K562 (cell line): ENCODE measurements around the gene RBMX. TPM values are rescaled to one million over a fixed set of nuclear protein-coding genes. Genes with fewer than 3 reads are reported as not detected.

Experiments
- AFF4 ChIP-seq: sonication (generic); formaldehyde crosslinking; IDR thresholded peaks from 2 replicates; pipeline ENCODE4 v1.8.0; 2023; ENCODE audit warnings: mild to moderate bottlenecking, missing genetic modification reagents
- CBX5 ChIP-seq: IDR thresholded peaks from 2 replicates; pipeline ENCODE4 v1.6.1; 2014; ENCODE audit warnings: low read depth, borderline replicate concordance
- GATAD2A ChIP-seq: fragments of 450-650 bp; IDR thresholded peaks from 2 replicates; pipeline ENCODE4 v1.6.1; 2017
- HNRNPK ChIP-seq: fragments of 200-400 bp; formaldehyde crosslinking; IDR thresholded peaks from one replicate; pipeline ENCODE4 v1.6.1; 2018; ENCODE audit warnings: mild to moderate bottlenecking, low read depth, low read length; ENCODE audit not compliant: poor library complexity, severe bottlenecking
- ID3 ChIP-seq, 2 experiments: fragments of 250-450 bp in 1 of 2; fragments of 450-650 bp in 1 of 2; sonication (Bioruptor Pico) in 1 of 2; IDR thresholded peaks; 2 replicates each; pipeline versions ENCODE4 v1.6.1 to v1.8.0; 2016 to 2021; ENCODE audit warnings: mild to moderate bottlenecking in 2 of 2, moderate library complexity in 2 of 2, missing compliant biosample characterization in 1 of 2, missing genetic modification characterization in 1 of 2
- MYNN ChIP-seq, 2 experiments: sonication (generic); formaldehyde crosslinking in 1 of 2; IDR thresholded peaks; 2 replicates each; pipeline versions ENCODE4 v1.5.0 to v1.6.1; 2016 to 2020; ENCODE audit warnings: antibody characterized with exemption in 1 of 2, missing genetic modification reagents in 1 of 2
- POLR2B ChIP-seq: fragments of 450-650 bp; IDR thresholded peaks from 2 replicates; pipeline ENCODE4 v1.6.1; 2018; ENCODE audit warnings: low read depth; ENCODE audit not compliant: partially characterized antibody
- PPARD ChIP-seq: fragments of 250-450 bp; sonication (Bioruptor Pico); IDR thresholded peaks from 2 replicates; pipeline ENCODE4 v1.8.0; 2022; ENCODE audit warnings: inconsistent platforms, mild to moderate bottlenecking, moderate library complexity
- PTRF ChIP-seq: fragments of 450-650 bp; IDR thresholded peaks from 2 replicates; pipeline ENCODE4 v1.6.1; 2016; ENCODE audit warnings: mild to moderate bottlenecking, missing genetic modification characterization, missing compliant biosample characterization
- RERE ChIP-seq: sonication (generic); formaldehyde crosslinking; IDR thresholded peaks from 2 replicates; pipeline ENCODE4 v1.8.0; 2023; ENCODE audit warnings: missing genetic modification reagents, mild to moderate bottlenecking, borderline replicate concordance
- SETDB1 ChIP-seq: IDR thresholded peaks from one replicate; pipeline ENCODE4 v1.6.1; 2012; ENCODE audit warnings: low read length, control low read depth, inconsistent platforms
- STAT5A ChIP-seq: IDR thresholded peaks from 2 replicates; pipeline ENCODE4 v1.6.1; 2012; ENCODE audit warnings: low read length, inconsistent platforms, borderline replicate concordance
- ZNF316 ChIP-seq: fragments of 450-650 bp; IDR thresholded peaks from 2 replicates; pipeline ENCODE4 v1.6.1; 2016
- ZNF445 ChIP-seq: fragments of 250-450 bp; sonication (Bioruptor Pico); IDR thresholded peaks from 2 replicates; pipeline ENCODE4 v1.4.0; 2020; ENCODE audit warnings: low read depth, mild to moderate bottlenecking, moderate library complexity
- ZNF668 ChIP-seq: fragments of 250-450 bp; sonication (Bioruptor Pico); IDR thresholded peaks from 2 replicates; pipeline ENCODE4 v1.8.0; 2022; ENCODE audit warnings: mild to moderate bottlenecking, inconsistent platforms
- polyA plus RNA-seq, 8 experiments: library from polyadenylated mRNA; depleted of rRNA in 4 of 8; stranded (reverse) in 5 of 8; unstranded in 3 of 8; fragments of >200 nt; fragmentation: Nextera tagmentation in 2 of 8; fragmentation: Illumina TruSeq in 1 of 8; extraction: Ambion mirVana in 2 of 8; extraction: Trizol in 1 of 8; gene quantifications; 2 replicates each; pipeline versions ENCODE4 v1.2.1 to v1.2.3, GENCODE V29; 2011 to 2014; ENCODE audit warnings: inconsistent platforms in 1 of 8, missing spikeins in 1 of 8
- total RNA-seq, 7 experiments: library from RNA; depleted of rRNA in 6 of 7; stranded (reverse); fragments of >200 nt in 6 of 7; fragmentation: Illumina TruSeq in 2 of 7; extraction: Trizol in 2 of 7; gene quantifications; 2 replicates each; pipeline versions ENCODE4 v1.2.1 to v1.2.3, GENCODE V29; 2011 to 2021; ENCODE audit warnings: low replicate concordance in 1 of 7

RBMX gene
- total and polyA plus RNA-seq, 9 of the 15 experiments (the other 6 are each of a cell fraction or from before 2014, with no cell fraction given) = 405 to 671 (median 540) TPM

GRCh38 chrX:136880452-136881013, at the start of gene RBMX (continued):
- TF ChIP-seq ZNF668 (CRISPR knock-in tag) (no peak), ID3 (CRISPR knock-in tag; IDR thresholded peaks at IDR 0.05) (no peak), ID3 (tag; IDR thresholded peaks at IDR 0.05) (no peak), SETDB1 (no peak), ZNF445 (no peak), PPARD (CRISPR knock-in tag) (no peak), PTRF (tag) (no peak), POLR2B (peak; percentile 99), MYNN (IDR thresholded peaks at IDR 0.05) (peak; percentile 58; the same call in 1 of the 2 replicates), MYNN (CRISPR knock-in tag; IDR thresholded peaks at IDR 0.05) (no peak), RERE (CRISPR knock-in tag) (no peak), CBX5 (no peak), GATAD2A (no peak), ZNF316 (no peak), HNRNPK (no peak), STAT5A (0 out of 2 replicates have a peak, but pooled peaks have one; percentile 18), AFF4 (CRISPR knock-in tag) (peak; percentile 98)
